HG02884 (cell line): Measurements from ENCODE around the gene WDR38.

Experiments used
- ATAC-seq: cut with Tn5 transposase; IDR thresholded peaks from one replicate; pipeline ENCODE4 v1.9.1; 2021; ENCODE audit warnings: mild to moderate bottlenecking, moderate library complexity; ENCODE audit not compliant: unreplicated experiment

The WDR38 gene, protein sequence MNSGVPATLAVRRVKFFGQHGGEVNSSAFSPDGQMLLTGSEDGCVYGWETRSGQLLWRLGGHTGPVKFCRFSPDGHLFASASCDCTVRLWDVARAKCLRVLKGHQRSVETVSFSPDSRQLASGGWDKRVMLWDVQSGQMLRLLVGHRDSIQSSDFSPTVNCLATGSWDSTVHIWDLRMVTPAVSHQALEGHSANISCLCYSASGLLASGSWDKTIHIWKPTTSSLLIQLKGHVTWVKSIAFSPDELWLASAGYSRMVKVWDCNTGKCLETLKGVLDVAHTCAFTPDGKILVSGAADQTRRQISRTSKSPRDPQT

DNA sequence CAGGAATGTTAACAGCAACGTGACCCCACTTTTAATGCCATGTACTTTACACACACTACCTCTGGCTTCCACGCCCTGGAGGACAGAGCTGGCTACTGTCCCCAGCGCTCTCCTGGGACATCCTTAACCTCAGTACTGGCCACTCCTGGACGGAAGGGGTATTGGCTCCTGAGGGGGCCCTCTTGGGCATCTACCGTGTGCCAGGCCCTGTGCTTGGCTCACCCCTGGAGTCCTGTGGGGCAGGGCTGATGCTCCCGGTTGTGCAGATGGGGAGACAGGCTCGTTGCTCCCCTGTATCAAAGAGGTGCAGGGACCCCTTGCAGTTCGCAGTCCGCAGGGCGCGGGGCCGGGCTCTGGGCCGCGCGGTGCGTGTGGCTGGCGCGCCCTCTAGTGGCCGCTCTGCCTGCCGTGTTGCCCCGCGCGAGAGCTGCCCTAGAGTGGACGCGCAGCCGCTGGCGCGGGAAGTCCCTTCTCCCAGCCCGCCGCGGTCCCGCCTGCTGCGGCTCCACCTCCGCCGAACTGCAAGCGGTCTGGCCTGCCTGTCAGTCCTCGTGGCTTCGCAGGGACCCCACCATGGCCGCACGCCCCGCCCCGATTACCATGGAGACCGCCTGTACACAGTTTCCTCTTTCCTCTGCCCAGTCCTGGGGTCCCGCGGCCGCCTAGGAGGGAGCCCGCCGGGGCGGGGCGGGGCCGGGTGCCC, at the start of gene WDR38:
Gene WDR38, plus strand, starts transcription at position 632 of the 703 bp plus-strand sequence. CDS start 72 bp downstream, outside the sequence.
- peak; percentile 68 for ATAC-seq

DNA sequence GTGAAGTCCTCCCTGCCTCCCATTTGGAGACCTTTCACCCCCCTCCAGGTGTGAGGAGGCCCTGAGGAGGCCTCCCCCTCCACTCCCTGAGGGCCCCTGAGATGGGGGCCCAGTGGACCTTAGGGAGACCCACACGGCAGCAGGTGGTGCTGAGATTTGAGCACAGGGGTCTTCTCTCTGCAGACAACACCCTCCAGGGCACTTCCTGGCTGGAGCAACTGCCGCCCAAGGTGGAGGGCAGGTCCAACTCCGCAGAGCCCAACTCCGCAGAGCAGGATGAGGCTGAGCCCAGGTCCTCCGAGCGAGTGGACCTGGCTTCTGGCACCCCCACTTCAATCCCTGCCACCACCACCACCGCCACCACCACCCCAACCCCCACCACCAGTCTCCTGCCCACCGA, 49.3 kb upstream of the WDR38 start:
- ATAC-seq, result no peak

DNA sequence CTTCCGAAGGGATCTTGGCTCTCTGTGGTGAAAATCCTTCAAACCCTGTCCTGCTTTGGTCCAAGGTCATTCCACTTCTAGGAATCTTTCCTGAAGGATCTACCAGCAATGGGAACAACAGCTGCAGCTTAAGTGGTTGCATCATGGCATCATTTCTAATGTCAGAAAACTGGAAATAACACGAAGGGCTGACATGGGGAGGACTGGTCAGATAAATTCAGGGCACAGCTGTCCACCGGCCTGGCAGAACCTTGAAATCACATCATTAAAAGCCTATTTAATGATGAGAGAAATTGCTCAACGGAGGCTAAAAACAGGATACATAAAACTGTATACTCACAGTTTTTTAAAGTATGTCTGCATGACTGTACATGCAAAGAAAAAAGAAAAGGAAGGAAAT, 48.1 kb upstream of the WDR38 start:
- no peak for ATAC-seq

DNA sequence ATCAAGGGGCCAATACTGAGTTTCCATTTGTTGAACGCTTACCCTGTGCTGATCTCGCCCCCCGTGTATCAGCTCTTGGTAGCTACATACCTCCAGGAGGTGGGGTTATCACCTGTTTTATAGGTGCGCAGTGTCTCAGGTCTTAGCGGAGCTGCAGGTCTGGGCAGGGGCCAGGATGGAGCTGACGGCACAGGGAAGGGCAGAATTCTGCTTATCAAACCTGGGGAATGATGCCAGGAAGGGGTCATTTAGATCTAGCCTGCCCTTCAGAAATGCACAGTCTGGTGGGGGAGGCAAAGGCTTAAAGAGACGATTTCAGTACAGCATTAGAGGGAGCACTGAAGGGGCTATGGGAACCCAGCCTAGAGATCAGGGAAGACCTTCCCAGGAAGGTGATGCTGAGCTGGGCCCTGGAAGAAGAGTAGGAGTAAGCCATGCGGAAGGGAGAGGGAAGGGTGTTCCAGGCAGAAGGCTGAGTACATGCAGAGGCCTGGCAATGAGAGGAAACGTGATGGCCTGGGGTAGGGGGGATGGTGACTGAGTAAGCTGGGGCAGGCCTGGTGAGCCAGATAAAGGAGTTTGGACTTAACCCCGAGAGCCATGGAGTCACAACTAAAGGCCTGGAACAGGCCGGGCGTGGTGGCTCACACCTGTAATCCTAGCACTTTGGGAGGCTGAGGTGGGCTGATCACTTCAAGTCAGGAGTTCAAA, 44.9 kb upstream of the WDR38 start:
- no peak for ATAC-seq

DNA sequence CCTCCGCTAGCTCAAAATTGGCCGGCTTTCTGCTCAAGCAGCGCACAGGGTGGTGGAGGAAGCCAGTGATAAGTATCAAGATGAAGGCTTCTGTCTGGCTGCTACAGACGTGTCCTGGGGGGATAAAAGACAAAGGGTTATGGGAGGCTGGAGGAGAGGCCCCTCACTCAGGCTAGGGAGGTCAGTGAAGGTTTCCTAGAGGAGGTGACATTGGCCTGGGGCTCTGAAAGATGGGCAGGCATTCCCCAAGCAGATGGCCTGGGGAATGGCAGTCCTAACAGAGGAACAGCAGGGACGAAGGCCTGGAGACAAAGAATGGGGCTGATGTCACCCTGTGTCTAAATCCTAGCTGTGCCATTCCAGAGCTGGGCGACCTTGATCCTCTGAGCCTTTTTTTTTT, 44.0 kb upstream of the WDR38 start:
- no peak for ATAC-seq

DNA sequence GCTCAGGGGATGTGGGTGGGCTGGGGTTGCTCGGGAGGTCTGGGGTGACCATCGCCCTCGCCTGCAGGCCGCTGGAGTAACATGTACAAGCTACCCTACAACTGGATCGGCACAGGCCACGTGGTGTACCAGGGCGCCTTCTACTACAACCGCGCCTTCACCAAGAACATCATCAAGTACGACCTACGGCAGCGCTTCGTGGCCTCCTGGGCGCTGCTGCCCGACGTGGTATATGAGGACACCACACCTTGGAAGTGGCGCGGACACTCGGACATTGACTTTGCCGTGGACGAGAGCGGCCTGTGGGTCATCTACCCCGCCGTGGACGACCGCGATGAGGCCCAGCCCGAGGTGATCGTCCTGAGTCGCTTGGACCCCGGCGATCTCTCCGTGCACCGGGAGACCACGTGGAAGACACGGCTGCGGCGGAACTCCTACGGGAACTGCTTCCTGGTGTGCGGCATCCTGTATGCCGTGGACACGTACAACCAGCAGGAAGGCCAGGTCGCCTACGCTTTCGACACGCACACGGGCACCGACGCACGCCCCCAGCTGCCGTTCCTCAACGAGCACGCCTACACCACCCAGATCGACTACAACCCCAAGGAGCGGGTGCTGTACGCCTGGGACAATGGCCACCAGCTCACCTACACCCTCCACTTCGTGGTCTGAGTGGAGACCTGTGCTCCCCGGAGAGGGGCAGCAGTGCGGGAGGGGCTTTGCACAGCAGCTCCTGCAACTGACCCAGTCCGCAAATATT, 43.3 kb upstream of the WDR38 start:
- no peak for ATAC-seq

DNA sequence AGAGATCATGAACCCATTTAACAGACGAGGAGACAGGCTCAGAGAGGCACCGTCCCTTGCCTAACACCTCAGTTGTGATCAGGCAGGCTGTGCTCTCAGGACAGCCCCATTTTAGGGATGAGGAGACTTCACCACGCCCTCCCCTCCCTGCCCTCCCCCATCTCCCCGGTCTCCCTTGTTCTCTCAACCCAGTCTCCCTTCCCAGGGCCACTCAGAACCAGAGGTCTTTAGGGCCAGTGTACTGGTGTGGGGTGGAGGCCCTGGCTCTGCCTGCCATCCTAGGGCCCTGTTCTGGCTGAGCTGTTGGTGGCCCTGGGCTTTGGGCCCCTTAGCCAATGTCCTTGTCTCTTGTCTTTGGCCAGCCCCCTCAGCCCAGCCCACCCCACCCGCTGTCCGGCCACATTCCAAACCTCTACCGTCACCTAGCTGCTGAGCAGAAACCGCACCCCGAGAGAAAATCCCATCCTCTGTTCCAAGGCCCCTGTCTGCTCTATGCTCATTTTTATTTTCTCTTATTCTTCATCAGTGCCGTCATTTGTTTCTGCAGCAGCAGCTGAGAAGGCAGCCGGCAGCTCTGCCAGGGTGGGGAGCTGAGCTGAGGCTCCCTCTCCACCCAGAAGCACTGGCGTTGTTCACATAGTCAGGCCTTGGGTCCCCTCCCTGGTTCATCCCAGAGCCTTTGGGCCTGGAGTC, 42.5 kb upstream of the WDR38 start:
- no peak for ATAC-seq

DNA sequence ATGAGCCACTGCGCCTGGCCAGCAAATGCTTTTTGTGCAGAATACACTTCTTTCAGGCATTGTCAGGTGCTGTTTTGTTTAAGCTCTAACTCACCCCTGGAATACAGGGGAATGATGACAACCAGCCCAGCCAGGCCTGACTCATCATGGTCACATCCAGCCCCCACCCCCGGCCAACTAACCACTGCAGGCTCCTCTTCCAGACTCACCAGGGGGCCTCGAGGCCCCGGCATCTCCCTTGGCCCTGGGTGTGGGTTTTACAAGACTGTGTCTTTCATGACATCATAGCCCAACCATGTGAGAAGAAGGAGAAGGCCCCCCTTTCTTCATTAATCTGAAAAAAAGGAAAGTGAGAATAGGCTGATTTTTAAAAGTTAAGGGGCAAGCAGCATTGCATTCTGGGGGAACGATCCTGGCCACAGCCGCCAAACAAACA, 40.8 kb upstream of the WDR38 start:
- ATAC-seq, result no peak

DNA sequence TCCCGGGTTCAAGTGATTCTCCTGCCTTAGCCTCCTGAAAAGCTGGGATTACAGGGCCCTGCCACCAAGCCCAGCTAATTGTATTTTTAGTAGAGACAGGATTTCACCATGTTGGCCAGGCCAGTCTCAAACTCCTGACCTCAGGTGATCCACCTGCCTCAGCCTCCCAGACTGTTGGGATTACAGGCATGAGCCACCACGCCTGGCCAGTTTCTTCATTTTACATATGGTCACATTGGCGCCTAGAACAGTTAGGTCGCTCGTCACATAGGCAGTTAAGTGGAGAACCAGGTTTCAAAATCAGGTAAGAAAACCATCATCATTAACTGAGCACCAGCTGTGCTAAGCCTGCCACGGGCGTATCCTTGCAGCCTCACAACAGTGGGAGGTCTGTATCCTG, 40.2 kb upstream of the WDR38 start:
- ATAC-seq, result no peak

DNA sequence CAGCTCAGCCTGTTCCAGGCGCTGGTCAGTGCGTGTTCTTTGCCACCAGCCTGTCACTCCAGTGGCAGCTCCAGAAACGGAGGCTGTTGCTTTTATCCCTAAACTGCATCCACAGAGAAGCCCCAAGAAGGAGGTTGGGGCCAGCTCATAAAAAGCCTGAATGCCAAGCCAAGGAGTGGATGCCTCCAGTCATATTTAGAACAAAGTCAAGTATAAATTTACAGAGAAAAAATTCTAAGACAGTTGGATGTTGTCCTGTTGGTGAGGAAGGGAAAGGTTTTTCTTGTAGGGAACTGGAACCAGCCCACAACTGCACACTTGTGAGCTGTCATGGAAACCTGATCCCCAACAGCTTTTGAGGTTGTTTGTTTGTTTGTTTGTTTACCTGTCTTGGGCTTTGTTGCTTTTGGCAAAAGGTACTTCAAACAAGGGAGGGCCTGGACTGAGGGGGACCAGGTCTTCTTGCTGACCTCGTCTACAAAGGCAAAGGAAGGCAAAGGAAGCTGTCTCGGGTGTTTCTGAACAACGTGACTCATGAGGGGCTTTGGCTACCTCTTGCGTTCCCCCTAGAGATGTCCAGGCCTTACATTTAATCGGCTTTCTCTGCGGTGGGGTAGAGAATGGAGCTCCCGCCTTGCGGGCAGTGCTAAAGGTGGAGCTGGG, 39.6 kb upstream of the WDR38 start:
- ATAC-seq, result no peak

DNA sequence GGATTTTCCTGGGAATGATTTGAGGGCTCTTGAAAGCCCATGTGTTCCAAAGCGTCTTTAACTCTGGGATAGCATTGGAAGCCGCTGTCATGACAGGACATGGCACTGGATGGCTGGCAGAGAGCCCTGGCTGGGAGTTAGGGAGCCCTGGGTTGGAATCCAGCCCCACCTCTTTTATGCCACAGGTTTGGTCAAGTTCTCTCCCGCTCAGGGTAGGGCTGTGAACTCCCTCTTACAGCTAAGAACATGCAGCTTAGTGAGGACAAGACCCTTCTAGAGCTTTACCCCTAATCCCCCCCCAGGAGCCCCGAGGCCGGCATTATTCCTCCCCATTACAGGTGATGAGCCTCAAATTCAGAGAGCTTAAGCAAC, 39.1 kb upstream of the WDR38 start:
- no peak for ATAC-seq

DNA sequence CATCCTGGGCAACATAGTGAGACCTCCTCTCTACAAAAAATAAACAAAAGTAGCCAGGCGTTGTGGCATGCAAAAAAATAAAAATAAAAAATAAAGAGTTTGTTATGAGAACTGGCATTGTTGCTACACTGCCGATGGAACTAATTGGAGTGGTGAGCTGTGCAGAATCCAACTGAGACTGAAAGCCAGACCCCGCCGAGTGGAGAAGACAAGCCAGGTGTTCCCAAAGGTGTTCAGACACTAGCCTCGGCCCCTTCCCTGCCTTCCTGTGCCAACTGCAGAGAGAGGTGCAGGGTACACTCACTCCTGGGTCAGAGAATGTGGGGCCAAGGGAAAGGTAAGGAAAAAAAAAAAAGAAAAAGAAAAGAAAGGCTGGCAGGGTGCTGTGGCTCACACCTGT, 37.7 kb upstream of the WDR38 start:
- no peak for ATAC-seq

DNA sequence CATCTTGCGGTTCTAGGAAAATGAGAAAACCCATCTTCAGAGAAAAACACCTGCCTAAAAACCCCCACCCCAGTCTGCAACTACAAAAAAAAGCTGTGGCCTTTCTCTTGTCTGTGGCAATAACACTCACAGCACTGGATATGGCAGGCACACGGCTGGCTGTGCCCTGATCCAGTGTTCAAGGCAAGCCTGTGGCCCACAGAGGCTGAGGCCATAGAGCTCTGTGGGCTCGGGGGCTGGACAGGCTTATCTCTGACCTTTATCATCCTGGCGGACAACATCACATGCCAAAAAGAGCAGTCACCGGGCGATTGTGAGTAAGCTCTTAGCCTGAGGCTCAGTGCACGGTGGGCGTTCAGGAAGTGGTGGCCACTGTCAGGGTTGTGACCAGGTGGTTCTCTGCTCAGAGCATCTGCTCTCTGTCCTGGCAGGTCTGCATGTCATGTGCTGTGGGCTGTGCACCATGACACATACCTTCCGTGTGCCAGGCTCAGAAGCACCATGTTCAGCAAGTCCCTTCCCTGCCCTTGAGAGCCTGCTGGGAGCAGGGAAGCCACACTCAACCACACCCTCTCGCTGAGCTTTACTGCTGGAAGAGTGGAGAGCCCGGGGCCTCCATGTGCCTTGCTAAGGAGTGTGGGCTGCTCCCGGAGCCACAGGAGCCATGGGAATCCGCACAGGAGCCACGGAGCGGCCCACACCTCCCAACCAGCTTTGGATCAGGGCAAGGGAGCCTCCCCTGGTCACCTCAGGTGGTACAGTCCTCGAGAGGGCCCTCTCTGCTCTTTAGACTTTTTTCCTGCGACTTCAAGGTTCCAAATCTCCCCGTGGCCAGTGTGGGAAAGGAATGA, 34.6 kb upstream of the WDR38 start:
- no peak for ATAC-seq

DNA sequence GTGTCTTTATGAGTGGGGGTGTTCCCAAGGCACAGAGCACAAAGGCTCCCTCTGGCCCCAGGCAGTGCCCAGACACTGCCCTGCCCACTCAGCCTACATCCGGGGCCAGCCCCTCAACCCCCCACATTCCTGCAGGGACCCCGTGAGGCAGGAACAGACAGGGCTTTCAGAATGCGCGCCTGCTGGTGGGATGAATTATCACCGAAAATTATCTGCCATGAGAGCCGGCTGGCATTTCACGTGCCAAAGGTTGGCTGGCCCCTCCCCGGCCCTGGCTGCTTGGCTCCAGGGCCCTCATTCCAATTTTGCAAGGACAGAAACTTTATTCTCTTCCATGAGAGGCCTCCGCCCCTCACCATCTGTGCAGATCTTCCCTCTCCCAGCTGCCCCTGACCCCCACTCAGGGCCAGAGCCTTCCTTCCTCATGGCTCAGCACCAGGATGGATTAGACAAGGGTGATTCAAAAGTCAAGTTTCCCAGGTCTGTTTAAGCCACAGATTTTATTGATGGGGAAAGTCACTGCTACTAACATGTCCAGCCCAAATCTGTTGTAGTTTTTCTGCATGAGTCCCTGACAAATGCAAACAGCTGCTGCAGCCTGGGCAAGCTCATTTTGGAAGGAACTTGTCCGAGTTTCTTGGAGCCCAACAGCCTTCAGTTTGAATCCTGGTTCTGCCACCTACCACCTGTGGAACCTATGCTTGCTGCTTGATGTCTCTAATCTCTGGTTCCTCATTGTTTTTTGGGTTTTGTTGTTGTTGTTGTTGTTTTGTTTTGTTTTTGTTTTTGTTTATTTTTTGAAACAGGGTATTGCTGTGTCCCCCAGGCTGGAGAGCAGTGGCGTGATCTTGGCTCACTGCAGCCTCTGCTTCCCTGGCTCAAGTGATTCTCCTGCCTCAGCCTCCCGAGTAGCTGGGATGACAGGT, 32.3 kb upstream of the WDR38 start:
- no peak for ATAC-seq

DNA sequence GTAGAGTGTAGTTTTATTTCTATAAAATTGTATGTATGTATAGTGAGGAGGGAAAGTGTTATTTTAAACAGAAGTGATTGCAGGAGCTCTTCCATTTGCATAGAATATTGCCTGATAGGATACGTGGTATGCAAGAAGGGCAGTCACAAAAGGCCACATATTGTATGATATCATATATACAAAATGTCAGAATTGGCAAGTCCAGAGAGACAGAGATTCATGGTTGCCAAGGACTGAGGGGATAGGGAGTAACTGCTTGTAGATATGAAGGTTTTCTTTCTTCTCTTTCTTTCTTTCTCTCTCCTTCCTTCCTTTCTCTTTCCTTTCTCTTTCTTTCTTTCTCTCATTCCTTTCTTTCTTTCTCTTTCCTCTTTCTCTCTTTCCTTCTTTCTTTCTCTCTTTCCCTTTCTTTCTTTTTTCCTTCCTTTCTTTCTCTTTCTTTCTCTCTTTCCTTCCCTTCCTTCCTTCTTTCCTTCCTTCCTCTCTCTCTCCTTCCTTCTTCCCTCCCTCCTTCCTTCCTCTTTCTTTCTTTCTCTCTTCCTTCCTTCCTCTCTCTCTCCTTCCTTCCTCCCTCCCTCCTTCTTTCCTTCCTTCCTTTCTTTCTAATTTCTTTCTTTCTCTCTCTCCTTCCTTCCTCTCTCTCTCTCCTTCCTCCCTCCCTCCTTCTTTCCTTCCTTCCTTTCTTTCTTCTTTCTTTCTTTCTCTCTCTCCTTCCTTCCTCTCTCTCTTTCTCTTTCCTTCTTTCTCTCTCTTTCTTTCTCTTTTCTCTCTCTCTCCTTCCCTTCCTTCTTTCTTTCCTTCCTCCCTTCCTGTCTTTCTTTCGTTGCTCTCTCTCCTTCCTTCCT, 24.5 kb upstream of the WDR38 start:
- no peak for ATAC-seq

DNA sequence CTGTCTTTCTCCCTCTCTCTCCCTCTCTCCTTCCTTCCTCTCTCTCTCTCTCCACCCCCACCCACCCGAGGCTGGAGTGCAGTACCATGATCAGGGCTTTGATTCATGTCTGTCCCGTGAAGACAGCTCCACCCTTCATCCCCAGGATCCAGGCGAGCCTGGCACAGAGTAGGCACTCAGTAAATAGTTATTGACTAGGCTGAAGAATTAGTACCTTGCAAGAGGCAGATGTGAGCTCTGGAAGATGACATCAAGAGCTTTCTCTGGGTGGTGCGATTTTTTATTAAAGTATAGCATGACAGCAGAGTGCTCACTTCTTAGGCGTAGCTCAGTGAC, 24.0 kb upstream of the WDR38 start:
- no peak for ATAC-seq

DNA sequence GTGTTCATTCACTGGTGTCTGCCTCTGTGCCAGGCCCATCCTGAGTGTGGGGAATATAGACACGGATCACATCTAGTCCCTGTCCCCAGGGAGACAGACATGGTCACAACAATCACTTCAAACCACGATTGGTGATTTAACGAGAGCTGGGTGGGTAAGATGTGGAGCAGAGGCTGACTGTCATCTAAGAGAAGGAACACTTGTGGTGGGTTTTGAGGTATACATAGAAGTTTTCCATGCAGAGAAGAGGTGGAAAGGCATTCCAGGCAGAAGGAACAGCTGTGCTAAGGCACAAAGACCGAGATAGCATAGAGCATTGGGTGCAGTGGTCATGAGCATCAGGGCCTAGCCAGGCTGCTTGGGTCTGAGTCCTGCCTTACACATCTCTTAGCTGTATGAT, 22.7 kb upstream of the WDR38 start:
- ATAC-seq, result no peak
